Testis (tissue), 2 donors: ENCODE measurements around the gene COL4A3.

ENCODE experiments used
- CTCF ChIP-seq, 3 experiments: fragments of 450-650 bp in 2 of 3; fragments of 200-600 bp in 1 of 3; sonication (generic) in 1 of 3; IDR thresholded peaks; one replicate each; pipeline ENCODE4 v1.5.1; 2016 to 2019; ENCODE audit warnings: antibody characterized with exemption in 3 of 3, mild to moderate bottlenecking in 2 of 3, moderate library complexity in 1 of 3
- POLR2A ChIP-seq: fragments of 450-650 bp; IDR thresholded peaks from one replicate; pipeline ENCODE4 v1.6.1; 2017; ENCODE audit warnings: antibody characterized with exemption, mild to moderate bottlenecking, moderate library complexity

- TF ChIP-seq CTCF (IDR thresholded peaks at IDR 0.05) (no peak), POLR2A (no peak)
These were observed 40.7 kb upstream of the COL4A3 start for GRCh38 chr2:227123697-227124096.
